Measurements from ENCODE around the gene PTCRA.
"Not testable (repeated sequence)": the region's sequence is repeated elsewhere in the genome, so short reads cannot be mapped to it uniquely, and the experiment has no call there.

PTCRA gene

GRCh38 chr6:42942444-42942843 is 26.6 kb downstream of the PTCRA start:
- DNase-seq: no peak

GRCh38 chr6:42947950-42948349 is 32.1 kb downstream of the PTCRA start:
- DNase-seq: no peak

DNA sequence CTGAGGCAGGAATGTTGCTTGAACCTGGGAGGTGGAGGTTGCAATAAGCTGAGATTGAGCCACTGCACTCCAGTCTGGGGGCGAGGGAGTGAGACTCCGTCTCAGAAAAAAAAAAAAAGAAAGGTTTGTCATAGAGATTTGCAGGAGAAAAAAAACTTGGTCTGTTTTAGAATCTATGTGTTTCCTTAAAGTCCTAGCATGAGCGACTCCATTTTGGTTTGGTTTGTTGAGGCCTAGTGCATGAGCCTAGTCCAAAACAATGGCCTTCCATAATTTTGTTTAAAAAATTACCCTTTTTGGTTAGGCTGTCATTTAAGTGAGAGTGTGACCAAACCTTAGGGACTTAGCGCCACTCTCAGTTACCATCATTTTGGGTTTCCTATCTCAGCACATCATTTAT is 36.5 kb downstream of the PTCRA start:
- no peak for DNase-seq

GRCh38 chr6:42954405-42954804 is 38.6 kb downstream of the PTCRA start:
- DNase-seq: not testable (repeated sequence)

GRCh38 chr6:42958125-42958524 is 42.3 kb downstream of the PTCRA start:
- no peak for DNase-seq

- DNase-seq: no peak
Observed at GRCh38 chr6:42959917-42960242, 44.0 kb downstream of the PTCRA start.

- DNase-seq: peak; percentile 42
Observed at GRCh38 chr6:42960243-42961019, 44.6 kb downstream of the PTCRA start, which contains the start of gene GNMT. Gene GNMT, plus strand, starts transcription at chr6:42960754. Its CDS starts 14 bp downstream, at chr6:42960768.

DNA sequence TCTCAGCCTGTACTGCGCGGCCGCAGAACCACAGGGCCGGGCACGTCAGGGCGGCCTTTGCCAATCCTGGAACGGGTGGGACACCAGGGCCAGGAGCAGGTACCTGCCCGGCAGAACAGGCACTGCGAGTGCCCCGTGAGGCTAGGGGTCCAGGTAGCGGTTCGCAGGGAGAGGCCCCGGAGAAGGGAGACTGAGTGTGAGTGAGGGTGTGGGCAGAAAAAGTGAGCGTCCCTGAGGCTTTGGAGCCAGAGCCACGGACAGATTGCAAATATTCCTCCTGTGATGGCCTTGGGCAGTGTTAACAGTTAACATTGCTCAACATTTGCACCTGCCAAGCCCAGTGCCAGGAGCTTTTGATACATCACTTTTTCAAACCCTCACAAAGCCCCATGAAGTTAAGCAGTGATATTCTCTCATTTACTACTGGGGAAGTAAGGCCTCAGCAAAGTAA is 45.2 kb downstream of the PTCRA start:
- DNase-seq: no peak

DNA sequence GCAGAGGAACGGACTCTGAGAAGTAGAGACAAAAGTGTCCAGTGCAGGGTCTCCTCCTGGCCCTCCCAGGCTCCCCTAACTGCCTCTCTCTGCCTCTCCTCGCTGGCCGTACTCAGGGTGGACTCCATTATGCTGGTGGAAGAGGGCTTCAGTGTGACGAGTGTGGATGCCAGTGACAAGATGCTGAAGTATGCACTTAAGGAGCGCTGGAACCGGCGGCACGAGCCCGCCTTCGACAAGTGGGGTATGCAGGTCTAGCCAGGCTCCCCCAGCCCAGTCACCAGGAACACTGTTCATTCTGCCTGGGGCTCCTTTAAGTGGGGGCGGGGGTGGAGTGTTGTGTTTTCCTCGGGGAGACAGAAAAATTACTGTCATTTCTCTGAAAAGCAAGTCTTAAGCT is 46.2 kb downstream of the PTCRA start:
- no peak for DNase-seq

GRCh38 chr6:42962502-42963178 is 46.8 kb downstream of the PTCRA start:
- DNase-seq: no peak

GRCh38 chr6:42963179-42963854 is 47.5 kb downstream of the PTCRA start:
- DNase-seq: no peak

- no peak for DNase-seq
Observed at GRCh38 chr6:42963855-42964605, 48.2 kb downstream of the PTCRA start.

DNA sequence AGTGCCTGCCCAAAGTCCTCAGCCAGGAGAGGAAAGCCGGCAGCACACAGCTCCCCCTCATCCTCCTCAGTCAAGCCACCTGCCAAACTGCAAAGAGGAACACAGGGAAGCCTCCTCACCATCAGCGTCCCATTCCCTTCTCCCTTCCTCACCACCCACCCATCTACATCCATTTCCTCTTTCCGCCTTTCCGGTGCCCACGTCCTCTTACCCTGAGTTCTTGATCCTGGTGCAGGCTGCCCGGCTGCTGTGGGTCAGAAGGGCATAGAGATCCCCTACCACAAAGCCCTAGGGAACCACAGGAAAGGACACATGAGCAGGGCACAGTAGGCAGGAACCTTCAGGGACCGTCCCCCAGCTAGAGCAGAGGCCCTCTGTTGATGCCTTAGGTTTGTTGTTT is 50.7 kb downstream of the PTCRA start:
- no peak for DNase-seq

GRCh38 chr6:42967228-42967627 is 51.4 kb downstream of the PTCRA start:
- no peak for DNase-seq

DNA sequence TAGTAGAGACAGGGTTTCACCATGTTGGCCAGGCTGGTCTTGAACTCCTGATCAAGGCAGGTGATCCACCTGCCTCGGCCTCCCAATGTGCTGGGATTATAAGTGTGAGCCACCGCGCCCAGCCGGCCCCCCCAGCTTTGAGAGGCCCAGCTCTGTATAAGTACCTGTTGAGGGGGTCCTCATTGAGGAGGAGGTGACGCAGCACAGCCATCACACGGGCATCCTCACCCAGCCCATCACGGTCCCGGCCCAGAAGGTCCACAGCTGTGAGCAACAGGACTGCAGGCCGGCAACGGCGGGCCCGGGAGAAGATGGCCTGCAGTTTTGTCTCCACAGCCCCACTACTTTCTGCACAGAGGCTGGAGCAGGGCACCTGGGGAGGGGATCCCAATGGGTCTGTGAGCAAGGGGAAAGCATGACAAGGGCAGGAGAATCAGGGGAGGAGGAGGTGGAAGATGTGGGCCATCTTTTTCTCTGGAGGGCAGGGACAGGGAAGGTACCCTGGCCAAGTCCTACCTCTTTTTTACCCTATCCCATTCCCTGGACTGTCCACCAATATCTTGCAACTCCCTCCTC is 52.4 kb downstream of the PTCRA start:
- DNase-seq: no peak

- no peak for DNase-seq
Observed at GRCh38 chr6:42968783-42969182, 52.9 kb downstream of the PTCRA start.

DNA sequence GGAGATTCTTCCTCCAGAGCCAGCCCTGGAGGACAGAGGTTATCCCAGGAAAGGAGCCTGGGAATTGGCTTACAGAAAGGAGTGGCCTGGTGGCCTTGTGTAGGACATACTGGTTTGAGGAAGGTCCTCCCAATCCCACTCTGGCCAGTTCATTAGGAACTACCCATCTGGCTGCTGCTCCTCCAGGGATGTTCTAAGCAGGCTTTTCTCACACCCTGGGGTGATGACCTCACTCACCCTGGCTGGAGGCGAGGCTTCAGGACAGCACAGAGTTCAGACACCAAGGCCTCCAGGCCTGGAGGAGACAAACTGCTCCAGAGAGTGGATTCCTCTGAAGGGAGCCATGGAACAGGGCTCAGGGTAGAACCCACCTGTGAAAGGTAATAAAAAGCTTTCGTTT is 53.6 kb downstream of the PTCRA start:
- DNase-seq: no peak

DNA sequence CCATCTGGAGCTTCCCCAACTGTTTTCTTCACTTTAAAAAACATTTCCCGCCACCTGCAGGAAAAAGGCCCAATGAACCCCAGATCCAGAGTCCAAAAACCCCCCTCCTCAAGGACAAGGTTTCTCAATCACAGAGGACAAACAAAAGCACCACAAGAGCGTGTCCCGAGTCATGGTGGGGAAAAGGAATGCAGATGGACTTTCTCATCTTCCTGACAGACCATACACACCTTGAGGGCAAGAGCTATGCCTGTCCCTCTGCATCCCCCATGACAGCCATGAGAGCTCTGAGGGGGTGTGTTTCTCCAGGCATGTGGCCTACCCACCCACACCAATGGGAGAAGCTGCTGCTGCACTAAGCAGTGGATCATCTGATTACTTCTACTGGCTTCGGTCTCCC is 54.1 kb downstream of the PTCRA start:
- no peak for DNase-seq

GRCh38 chr6:42970871-42971612 is 55.2 kb downstream of the PTCRA start:
- DNase-seq: no peak

DNA sequence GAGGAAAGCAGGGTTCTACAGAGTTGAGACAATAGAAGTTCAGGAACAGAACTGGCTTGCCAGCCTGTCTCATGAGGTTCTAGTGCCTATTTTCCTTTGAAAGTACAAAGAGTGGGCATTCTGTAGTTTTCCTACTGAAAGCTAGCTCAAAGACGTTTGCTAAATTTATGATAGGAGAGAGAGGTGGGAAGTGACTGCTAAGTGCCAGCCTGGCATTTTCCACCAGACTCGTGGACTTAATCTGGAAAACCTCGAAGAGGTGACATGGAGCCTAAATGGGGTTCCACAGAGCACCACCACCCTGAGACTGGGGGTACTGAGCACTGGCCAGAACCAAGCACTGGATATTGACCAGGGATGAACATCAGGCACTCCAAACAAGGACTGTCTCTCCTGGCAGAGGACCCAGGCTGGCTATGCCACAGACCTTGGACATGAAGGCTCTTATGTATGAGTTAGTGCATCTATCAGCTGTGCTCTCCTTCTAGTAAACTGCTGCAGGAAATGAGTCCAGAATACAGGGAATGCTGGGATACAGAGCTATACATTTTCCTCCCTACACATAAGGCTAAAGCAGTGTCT is 56.0 kb downstream of the PTCRA start:
- DNase-seq: no peak

- no peak for DNase-seq
Observed at GRCh38 chr6:42973926-42974325, 58.1 kb downstream of the PTCRA start.
